Measurements from ENCODE around the gene MAML2. TPM values are rescaled to one million over a fixed set of nuclear protein-coding genes. Genes with fewer than 3 reads are reported as not detected.

MAML2 gene
- total RNA-seq, 3 donors from 2014 or later = 45.6 to 82.8 (median 68.2) TPM

GRCh38 chr11:96260067-96260511, 82.9 kb downstream of the MAML2 start:
- peak overlapping the region; percentile 80 to 84 for H3K27ac ChIP-seq
- H3K36me3 ChIP-seq = no peaks in the 10 kb centered on the region
- no peaks in the 10 kb centered on the region for H3K9me3 ChIP-seq
- peaks cover 3 to 42% of the 10 kb centered on the region in 2 donors for H3K4me1 ChIP-seq
- intact Hi-C loops (cut with DNase I; ENCODE audit: low total_unique reads) = no loop called here
- no peaks in the 10 kb centered on the region for H3K27me3 ChIP-seq
- no peak overlapping the region for H3K4me3 ChIP-seq
- TF ChIP-seq CTCF (IDR thresholded peaks at IDR 0.05) (no peak), POLR2A (IDR thresholded peaks at IDR 0.05) (no peak), POLR2AphosphoS5 (IDR thresholded peaks at IDR 0.05) (no peak)
- DNase-seq (ENCODE audit: low spot score in 2 of 2) = no peak

- Histone ChIP-seq H3K27ac (peak overlapping the region; percentile 84 to 86), H3K36me3 (no peaks in the 10 kb centered on the region), H3K9me3 (no peaks in the 10 kb centered on the region), H3K4me1 (peaks cover 3 to 42% of the 10 kb centered on the region in 2 donors), H3K4me3 (no peak overlapping the region), H3K27me3 (no peaks in the 10 kb centered on the region)
- DNase-seq (ENCODE audit: low spot score in 2 of 2) = no peak
- TF ChIP-seq POLR2AphosphoS5 (IDR thresholded peaks at IDR 0.05) (no peak), CTCF (IDR thresholded peaks at IDR 0.05) (no peak), POLR2A (IDR thresholded peaks at IDR 0.05) (no peak)
- intact Hi-C loops (cut with DNase I; ENCODE audit: low total_unique reads) = no loop called here
Observed at GRCh38 chr11:96259134-96259830, 83.7 kb downstream of the MAML2 start.

GRCh38 chr11:96257972-96258934, 84.7 kb downstream of the MAML2 start:
- Histone ChIP-seq H3K4me3 (peak overlapping the region in 1 of 3 donors; percentile 31), H3K4me1 (peaks cover 9 to 46% of the 10 kb centered on the region in 2 donors), H3K36me3 (no peaks in the 10 kb centered on the region), H3K9me3 (no peaks in the 10 kb centered on the region), H3K27me3 (no peaks in the 10 kb centered on the region), H3K27ac (peak overlapping the region; percentile 84 to 86)
- no peak for DNase-seq (ENCODE audit: low spot score in 2 of 2)
- TF ChIP-seq CTCF (IDR thresholded peaks at IDR 0.05) = no peak
- TF ChIP-seq POLR2A (IDR thresholded peaks at IDR 0.05) = no peak
- TF ChIP-seq POLR2AphosphoS5 (IDR thresholded peaks at IDR 0.05) = no peak
- intact Hi-C loops (cut with DNase I; ENCODE audit: low total_unique reads) = no loop called here

GRCh38 chr11:96257036-96257435, 86.0 kb downstream of the MAML2 start:
- Histone ChIP-seq H3K27me3 (no peaks in the 10 kb centered on the region), H3K36me3 (no peaks in the 10 kb centered on the region), H3K27ac (peak overlapping the region; percentile 84 to 86), H3K4me3 (no peak overlapping the region), H3K9me3 (no peaks in the 10 kb centered on the region), H3K4me1 (peaks cover 9 to 37% of the 10 kb centered on the region in 2 donors)
- TF ChIP-seq POLR2A (IDR thresholded peaks at IDR 0.05) (no peak), CTCF (IDR thresholded peaks at IDR 0.05) (no peak), POLR2AphosphoS5 (IDR thresholded peaks at IDR 0.05) (no peak)
- intact Hi-C loops (cut with DNase I; ENCODE audit: low total_unique reads) = no loop called here
- no peak for DNase-seq (ENCODE audit: low spot score in 2 of 2)
